NCI-H510A treated with DMSO at 0.1 percent for 48 hours (cell line): ENCODE measurements around the gene POGLUT2.

Source experiments
- DNase-seq: peaks from one replicate; lab custom pipeline; 2025; lab: John Stamatoyannopoulos, UW

Gene POGLUT2

DNA sequence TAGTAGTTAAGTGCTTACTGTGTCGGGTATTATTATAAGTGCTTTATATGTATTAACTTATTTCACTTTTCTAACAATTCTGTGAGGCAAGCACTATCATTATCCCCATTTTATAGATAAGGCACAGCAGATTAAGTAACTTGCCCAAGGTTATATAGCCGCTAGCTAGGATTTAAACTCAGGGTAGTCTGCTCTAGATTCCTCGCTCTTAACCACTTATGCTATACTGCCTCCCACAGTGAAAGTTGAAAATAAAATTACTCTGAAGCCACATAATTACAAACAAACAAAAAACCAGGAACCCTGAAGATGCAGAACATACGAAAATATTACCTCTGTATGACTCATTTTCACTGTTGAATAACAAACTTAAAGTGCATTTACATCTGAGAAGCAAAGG, 29.1 kb downstream of the POGLUT2 start:
- no peak for DNase-seq

DNA sequence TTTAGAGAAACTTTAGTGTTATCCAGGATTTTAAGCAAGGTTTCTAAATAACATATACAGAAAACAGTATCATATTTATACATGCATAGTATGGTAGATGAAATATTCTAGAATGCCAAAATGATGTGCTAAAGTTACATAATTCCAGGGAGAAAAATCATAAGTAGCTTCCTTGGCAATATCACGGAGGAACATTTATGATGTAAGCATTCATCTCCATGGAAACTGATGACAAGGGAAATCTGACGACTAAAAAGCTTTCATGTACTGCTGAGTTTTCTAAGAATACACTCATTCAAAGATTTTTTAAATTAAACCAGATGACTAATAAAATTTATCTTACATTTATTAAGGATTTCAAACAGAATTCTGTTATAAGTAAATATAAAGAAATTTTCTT, 29.9 kb downstream of the POGLUT2 start:
- DNase-seq: no peak

DNA sequence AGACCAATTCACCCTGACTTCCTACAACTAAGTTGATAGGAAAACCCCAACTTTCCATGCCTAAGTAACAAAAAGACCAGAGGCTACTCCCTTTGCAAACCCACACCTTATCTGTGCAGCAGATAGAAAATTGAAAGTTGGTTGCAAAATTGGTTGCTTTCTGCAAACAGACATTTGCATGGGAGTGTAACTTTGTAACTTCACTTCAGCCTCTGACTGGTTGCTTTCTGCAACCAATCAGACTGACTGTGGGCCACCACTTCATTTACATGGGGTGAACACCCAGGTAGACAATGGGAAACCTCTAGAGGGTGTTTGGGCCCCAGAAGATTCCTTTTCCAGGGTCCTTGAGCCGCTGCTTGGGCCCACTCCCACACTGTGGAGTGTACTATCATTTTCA, 35.0 kb downstream of the POGLUT2 start:
- no peak for DNase-seq

DNA sequence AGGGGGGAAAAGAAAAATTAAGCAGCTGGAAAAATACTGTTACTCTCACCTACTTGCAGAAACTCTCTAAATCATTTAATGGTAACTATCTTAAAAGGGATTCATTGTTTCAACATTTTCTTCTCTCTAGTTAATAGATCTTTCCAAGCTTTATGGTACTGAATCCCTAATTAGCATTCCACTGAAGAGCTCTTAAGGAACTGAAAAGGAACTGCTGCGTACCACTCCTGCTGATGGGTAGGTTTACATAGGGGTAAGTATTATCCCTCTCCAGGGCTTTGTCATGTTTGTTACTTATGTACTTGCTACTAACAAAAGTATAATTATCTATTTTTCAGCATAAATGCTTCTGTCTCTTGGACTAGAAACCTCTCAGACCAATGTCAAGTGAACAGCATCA, 37.7 kb downstream of the POGLUT2 start:
- DNase-seq: no peak

DNA sequence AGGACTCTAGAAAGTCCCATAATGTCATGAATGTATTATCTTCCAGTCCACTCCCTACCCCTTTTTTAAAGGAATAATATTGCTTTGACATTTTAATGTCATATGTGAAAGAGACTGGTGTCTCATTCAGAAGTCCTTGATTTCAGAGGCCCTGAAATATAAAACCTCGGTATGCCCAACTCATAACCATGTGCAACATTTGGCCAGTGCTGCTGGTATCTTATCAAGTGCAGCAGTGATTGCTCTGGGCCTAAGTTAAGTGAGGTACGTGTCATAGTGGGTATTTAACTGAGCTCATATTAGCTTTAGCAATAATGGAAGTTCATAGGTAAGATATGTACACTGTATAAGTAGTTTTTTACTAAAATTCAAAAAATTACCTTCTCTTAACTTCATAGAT, 39.9 kb downstream of the POGLUT2 start:
- no peak for DNase-seq

DNA sequence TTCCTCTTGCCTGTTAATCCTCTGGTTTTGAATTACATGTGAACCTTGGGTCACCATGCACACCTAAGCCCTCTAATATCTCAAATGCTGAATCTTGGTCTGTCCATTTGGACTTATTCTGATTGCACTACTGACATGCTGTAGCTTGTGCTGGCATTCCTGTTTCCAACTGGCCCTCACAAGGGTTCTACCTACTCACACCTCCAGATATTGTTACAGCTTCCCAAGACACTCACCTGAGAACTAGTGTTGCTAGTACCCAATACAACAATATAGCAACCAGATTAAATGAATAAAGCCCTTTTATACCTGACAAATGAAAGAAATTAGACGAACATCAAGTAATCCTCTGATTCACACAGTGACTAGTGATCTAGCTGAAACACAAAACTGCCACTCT, 41.8 kb downstream of the POGLUT2 start:
- DNase-seq: no peak

DNA sequence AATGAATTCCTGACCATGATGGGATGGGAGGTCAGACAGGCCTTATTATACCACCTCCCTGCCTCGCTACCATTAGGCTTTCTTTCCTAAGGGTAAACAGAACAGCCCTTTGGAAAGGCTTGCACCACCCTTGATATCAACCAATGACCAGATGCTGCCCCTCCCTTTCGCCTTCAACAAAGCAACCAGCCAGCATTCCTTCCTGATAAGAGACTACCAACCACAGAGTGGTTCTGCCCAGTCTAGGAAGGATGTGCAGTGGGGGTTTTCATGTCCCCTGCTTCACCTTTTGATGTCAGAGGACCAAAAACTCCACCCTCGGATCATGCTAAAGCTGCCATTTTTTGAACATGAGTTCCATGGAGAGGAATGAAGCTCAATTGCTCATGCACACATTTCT, 46.9 kb downstream of the POGLUT2 start:
- no peak for DNase-seq

DNA sequence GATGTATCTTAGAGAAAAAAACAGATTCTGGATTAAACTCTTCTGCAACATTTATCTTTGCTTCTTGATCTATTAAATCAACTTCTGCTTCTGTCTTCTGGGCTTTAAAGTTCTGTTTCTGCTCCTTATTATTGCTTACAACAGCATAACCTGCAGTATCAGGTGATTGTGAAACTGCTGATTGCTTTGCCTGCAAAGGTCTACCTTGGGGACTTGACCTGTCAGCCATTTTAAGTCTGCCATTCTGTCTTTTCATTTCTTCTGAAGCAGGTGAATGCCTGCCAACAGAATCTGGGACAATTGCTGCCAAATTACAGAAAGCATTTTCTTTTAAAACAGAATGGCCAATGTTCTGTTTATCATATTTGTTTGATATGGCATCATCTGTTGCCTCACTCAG, 56.3 kb downstream of the POGLUT2 start:
- no peak for DNase-seq

DNA sequence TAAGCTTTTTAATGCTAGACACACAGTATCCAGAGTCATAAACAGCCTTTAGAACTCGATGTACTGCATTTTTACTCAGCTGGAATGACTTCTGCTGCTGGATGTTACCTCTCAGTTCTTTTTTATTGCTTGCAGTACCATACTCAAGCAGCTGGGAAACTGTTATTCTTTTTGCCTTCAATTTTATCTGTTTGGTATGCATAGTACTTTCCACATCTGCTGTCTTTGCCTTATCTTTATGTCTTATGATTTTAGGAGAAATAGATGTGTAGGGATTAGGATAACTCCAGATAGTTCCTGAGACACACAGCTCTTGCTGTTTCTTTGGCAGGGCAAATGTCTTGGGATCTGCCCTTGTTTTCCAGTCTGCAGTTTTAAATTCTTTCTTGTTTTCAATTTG, 56.7 kb downstream of the POGLUT2 start:
- no peak for DNase-seq
